ENCODE results near the gene COMMD7.

COMMD7 gene

GRCh38 chr20:32664678-32665159, 78.5 kb downstream of the COMMD7 start:
- H3K4me3 Mint-ChIP-seq = no peak overlapping the region
- no peaks in the 10 kb centered on the region for H3K36me3 Mint-ChIP-seq
- CTCF ChIA-PET = interaction anchor here (1.0 kb wide), 1 partner anchor 114 kb away, joined by 4 read pairs; no protein-coding TSS in a partner anchor
- H3K9me3 Mint-ChIP-seq = peaks cover 11% of the 10 kb centered on the region
- no peaks in the 10 kb centered on the region for H3K27me3 Mint-ChIP-seq
- H3K4me1 Mint-ChIP-seq = peaks cover 5% of the 10 kb centered on the region
- no peak overlapping the region for H3K27ac Mint-ChIP-seq
- no peak for DNase-seq

GRCh38 chr20:32664012-32664677, 79.1 kb downstream of the COMMD7 start:
- CTCF ChIA-PET = interaction anchor here (1.0 kb wide), 1 partner anchor 115 kb away, joined by 4 read pairs; no protein-coding TSS in a partner anchor
- H3K27ac Mint-ChIP-seq = no peak overlapping the region
- H3K27me3 Mint-ChIP-seq = no peaks in the 10 kb centered on the region
- H3K4me3 Mint-ChIP-seq = no peak overlapping the region
- no peaks in the 10 kb centered on the region for H3K36me3 Mint-ChIP-seq
- no peak for DNase-seq
- H3K4me1 Mint-ChIP-seq = peaks cover 5% of the 10 kb centered on the region
- H3K9me3 Mint-ChIP-seq = peaks cover 11% of the 10 kb centered on the region

GRCh38 chr20:32663335-32664011, 79.8 kb downstream of the COMMD7 start:
- CTCF ChIA-PET = no interaction called here
- H3K27ac Mint-ChIP-seq = no peak overlapping the region
- H3K4me3 Mint-ChIP-seq = no peak overlapping the region
- peaks cover 5% of the 10 kb centered on the region for H3K4me1 Mint-ChIP-seq
- H3K27me3 Mint-ChIP-seq = no peaks in the 10 kb centered on the region
- no peak for DNase-seq
- H3K9me3 Mint-ChIP-seq = peaks cover 11% of the 10 kb centered on the region
- no peaks in the 10 kb centered on the region for H3K36me3 Mint-ChIP-seq

GRCh38 chr20:32661820-32662528, 81.3 kb downstream of the COMMD7 start:
- Mint-ChIP-seq H3K36me3 (no peaks in the 10 kb centered on the region), H3K27ac (no peak overlapping the region), H3K4me3 (no peak overlapping the region), H3K4me1 (peaks cover 5% of the 10 kb centered on the region), H3K9me3 (peaks cover 11% of the 10 kb centered on the region), H3K27me3 (no peaks in the 10 kb centered on the region)
- CTCF ChIA-PET = interaction anchor here (1.2 to 1.4 kb wide), 2 partner anchors 10 to 116 kb away, joined by 3 to 5 read pairs; no protein-coding TSS in a partner anchor
- no peak for DNase-seq

GRCh38 chr20:32660661-32661060, 82.6 kb downstream of the COMMD7 start:
- Mint-ChIP-seq H3K4me1 (peaks cover 5% of the 10 kb centered on the region), H3K4me3 (no peak overlapping the region), H3K27ac (no peak overlapping the region), H3K27me3 (no peaks in the 10 kb centered on the region), H3K9me3 (peaks cover 11% of the 10 kb centered on the region), H3K36me3 (no peaks in the 10 kb centered on the region)
- CTCF ChIA-PET = interaction anchor here (0.9 to 1.4 kb wide), 3 partner anchors 9 to 118 kb away, joined by 3 to 5 read pairs (median 4); partner anchors contain the start of gene C20orf203
- no peak for DNase-seq

- CTCF ChIA-PET = no interaction called here
Observed at GRCh38 chr20:32656827-32657226, 86.4 kb downstream of the COMMD7 start.

GRCh38 chr20:32655903-32656512, 87.3 kb downstream of the COMMD7 start:
- Mint-ChIP-seq H3K27me3 (peaks cover 18% of the 10 kb centered on the region), H3K9me3 (peaks cover 7% of the 10 kb centered on the region), H3K4me1 (peaks cover 15% of the 10 kb centered on the region), H3K36me3 (no peaks in the 10 kb centered on the region), H3K27ac (no peak overlapping the region), H3K4me3 (no peak overlapping the region)
- CTCF ChIA-PET = interaction anchor here (1.8 to 13.0 kb wide), 2 partner anchors 133 to 805 kb away, joined by 3 to 283 read pairs; no protein-coding TSS in a partner anchor
- DNase-seq = no peak

More at GRCh38 chr20:32656827-32657226, 86.4 kb downstream of the COMMD7 start:
- H3K36me3 Mint-ChIP-seq = no peaks in the 10 kb centered on the region
- H3K4me1 Mint-ChIP-seq = peaks cover 10% of the 10 kb centered on the region
- H3K27ac Mint-ChIP-seq = no peak overlapping the region
- H3K9me3 Mint-ChIP-seq = peaks cover 11% of the 10 kb centered on the region
- no peak for DNase-seq
- H3K4me3 Mint-ChIP-seq = no peak overlapping the region
- peaks cover 13% of the 10 kb centered on the region for H3K27me3 Mint-ChIP-seq

GRCh38 chr20:32652739-32653526, 90.3 kb downstream of the COMMD7 start:
- peaks cover 26% of the 10 kb centered on the region for H3K27me3 Mint-ChIP-seq
- no peaks in the 10 kb centered on the region for H3K9me3 Mint-ChIP-seq
- H3K27ac Mint-ChIP-seq = no peak overlapping the region
- DNase-seq = peak; percentile 91
- no peak overlapping the region for H3K4me3 Mint-ChIP-seq
- peaks cover 15% of the 10 kb centered on the region for H3K4me1 Mint-ChIP-seq
- no peaks in the 10 kb centered on the region for H3K36me3 Mint-ChIP-seq
- CTCF ChIA-PET = interaction anchor here (0.6 to 13.0 kb wide), 20 partner anchors 8 to 561 kb away, joined by 3 to 283 read pairs (median 4); partner anchors contain the start of gene C20orf203
